Neural progenitor cell (in vitro differentiated cells): Measurements from ENCODE around the gene RPP25.

ENCODE experiments used
- CTCF ChIP-seq: fragments of 200-600 bp; sonication (generic); IDR thresholded peaks from 2 replicates; pipeline ENCODE4 v1.5.1; 2017; ENCODE audit warnings: antibody characterized with exemption, mild to moderate bottlenecking
- EZH2 ChIP-seq: fragments of 200-600 bp; sonication (generic); IDR thresholded peaks from 2 replicates; pipeline ENCODE4 v1.6.1; 2017; ENCODE audit warnings: antibody characterized with exemption, mild to moderate bottlenecking, moderate library complexity

GRCh38 chr15:74983725-74984231 lies 27.2 kb upstream of the RPP25 start:
- TF ChIP-seq CTCF (no peak), EZH2 (no peak)
